Astrocyte (in vitro differentiated cells and primary cell): ENCODE results near the gene GNL3.

Source experiments
- EZH2 ChIP-seq: IDR thresholded peaks from 2 replicates; pipeline ENCODE4 v1.6.1; 2012; ENCODE audit warnings: mild to moderate bottlenecking, low read length, inconsistent platforms; ENCODE audit not compliant: insufficient read depth
- TF ChIP-seq, protein P1 (sequence below): IDR thresholded peaks from 2 replicates; pipeline ENCODE4 v1.5.1; 2011; ENCODE audit warnings: low read depth, mild to moderate bottlenecking, inconsistent platforms, low read length, moderate library complexity; ENCODE audit not compliant: insufficient read depth

DNA sequence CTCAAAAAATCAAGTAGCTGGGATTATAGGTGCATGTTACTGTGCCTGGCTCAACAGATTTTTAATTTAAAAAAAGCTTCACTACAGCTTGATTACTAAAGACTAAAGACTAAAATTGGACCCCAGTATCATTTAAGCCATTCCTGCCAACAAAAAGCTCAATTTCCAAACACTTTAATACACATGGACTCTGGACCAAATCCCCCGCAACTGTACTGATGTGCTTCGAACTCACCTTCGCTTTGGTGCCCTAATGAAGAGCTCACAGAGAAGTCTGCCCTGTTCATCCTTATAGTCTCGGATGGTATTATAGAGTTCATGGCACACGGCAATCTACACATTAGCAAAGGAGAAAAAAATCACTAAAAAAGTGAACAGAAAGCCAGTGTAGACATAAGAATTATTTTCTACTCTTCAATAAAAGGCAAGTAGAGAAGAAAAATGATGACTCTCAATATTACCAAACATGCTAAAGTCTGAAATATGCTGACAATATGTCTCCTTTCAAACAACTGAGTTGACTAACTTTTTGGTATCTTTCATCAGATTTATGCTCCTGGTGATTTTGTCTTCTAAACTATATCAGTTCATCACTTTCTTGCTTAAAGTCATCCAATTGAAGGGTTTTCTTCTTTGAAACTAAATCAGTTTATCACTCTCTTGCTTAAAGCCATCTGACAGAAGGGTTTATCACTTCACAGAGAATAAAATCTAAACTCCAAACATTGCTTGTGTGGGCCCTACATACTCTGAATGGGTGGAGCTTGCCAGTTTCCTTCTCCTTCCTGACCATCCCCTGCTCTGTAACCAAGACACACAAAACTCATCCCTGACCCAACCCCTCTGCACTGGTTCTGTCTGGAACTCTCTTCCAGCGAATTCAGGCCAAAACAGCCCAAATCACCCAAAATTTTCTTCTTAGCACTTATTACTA, 7.3 kb upstream of the GNL3 start:
- TF ChIP-seq, protein P1, sequence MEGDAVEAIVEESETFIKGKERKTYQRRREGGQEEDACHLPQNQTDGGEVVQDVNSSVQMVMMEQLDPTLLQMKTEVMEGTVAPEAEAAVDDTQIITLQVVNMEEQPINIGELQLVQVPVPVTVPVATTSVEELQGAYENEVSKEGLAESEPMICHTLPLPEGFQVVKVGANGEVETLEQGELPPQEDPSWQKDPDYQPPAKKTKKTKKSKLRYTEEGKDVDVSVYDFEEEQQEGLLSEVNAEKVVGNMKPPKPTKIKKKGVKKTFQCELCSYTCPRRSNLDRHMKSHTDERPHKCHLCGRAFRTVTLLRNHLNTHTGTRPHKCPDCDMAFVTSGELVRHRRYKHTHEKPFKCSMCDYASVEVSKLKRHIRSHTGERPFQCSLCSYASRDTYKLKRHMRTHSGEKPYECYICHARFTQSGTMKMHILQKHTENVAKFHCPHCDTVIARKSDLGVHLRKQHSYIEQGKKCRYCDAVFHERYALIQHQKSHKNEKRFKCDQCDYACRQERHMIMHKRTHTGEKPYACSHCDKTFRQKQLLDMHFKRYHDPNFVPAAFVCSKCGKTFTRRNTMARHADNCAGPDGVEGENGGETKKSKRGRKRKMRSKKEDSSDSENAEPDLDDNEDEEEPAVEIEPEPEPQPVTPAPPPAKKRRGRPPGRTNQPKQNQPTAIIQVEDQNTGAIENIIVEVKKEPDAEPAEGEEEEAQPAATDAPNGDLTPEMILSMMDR: no peak
- no peak for TF ChIP-seq EZH2
